HL-60 (cell line): ENCODE data around the gene SMYD1.

ENCODE experiments used
- DNase-seq, 2 experiments: peaks; one replicate each; pipeline ENCODE4 v3.0.0-alpha.2; 2010 to 2020; ENCODE audit warnings: low read depth in 1 of 2, low spot score in 1 of 2
- H3K27ac ChIP-seq: fragments of 250-450 bp; sonication (Bioruptor Pico); replicated peaks from 2 replicates; pipeline ENCODE4 v1.5.1; 2020; ENCODE audit warnings: mild to moderate bottlenecking, moderate library complexity
- H3K27me3 ChIP-seq: fragments of 250-450 bp; sonication (Bioruptor Pico); 2 replicates; pipeline ENCODE4 v1.5.1; 2021; ENCODE audit warnings: mild to moderate bottlenecking, moderate library complexity; ENCODE audit not compliant: insufficient read depth, poor library complexity, severe bottlenecking
- H3K4me3 ChIP-seq: replicated peaks from 2 replicates; pipeline ENCODE4 v1.5.1; 2011; ENCODE audit warnings: mild to moderate bottlenecking, control low read depth, low read length; ENCODE audit not compliant: insufficient read depth
- CTCF ChIP-seq: IDR thresholded peaks from one replicate; pipeline ENCODE4 v1.5.1; 2011; ENCODE audit warnings: low read length, control low read depth, inconsistent platforms; ENCODE audit not compliant: insufficient read depth
- GABPA ChIP-seq: IDR thresholded peaks from 2 replicates; pipeline ENCODE4 v1.6.1; 2012; ENCODE audit warnings: low read depth
- POLR2AphosphoS5 ChIP-seq: IDR thresholded peaks from 2 replicates; pipeline ENCODE4 v1.6.1; 2012; ENCODE audit warnings: low read depth
- REST ChIP-seq: IDR thresholded peaks from 2 replicates; pipeline ENCODE4 v1.6.1; 2012; ENCODE audit warnings: low read depth; ENCODE audit not compliant: insufficient replicate concordance
- SPI1 ChIP-seq: IDR thresholded peaks from 2 replicates; pipeline ENCODE4 v1.6.1; 2012; ENCODE audit warnings: low read depth, mild to moderate bottlenecking, borderline replicate concordance

SMYD1 gene

GRCh38 chr2:88068044-88068443, 419 bp downstream of the SMYD1 start:
- Histone ChIP-seq H3K4me3 (no peak overlapping the region), H3K27me3 (no peaks in the 10 kb centered on the region), H3K27ac (no peak overlapping the region)
- TF ChIP-seq GABPA (no peak), REST (no peak), POLR2AphosphoS5 (no peak), CTCF (no peak), SPI1 (no peak)
- no peak for DNase-seq

GRCh38 chr2:88069117-88069516, 1.5 kb downstream of the SMYD1 start:
- no peak for TF ChIP-seq SPI1
- TF ChIP-seq CTCF: no peak
- DNase-seq: no peak
- H3K27me3 ChIP-seq: no peaks in the 10 kb centered on the region
- no peak overlapping the region for H3K4me3 ChIP-seq
- H3K27ac ChIP-seq: no peak overlapping the region

- no peak for DNase-seq
- TF ChIP-seq GABPA (no peak), POLR2AphosphoS5 (no peak), CTCF (no peak), SPI1 (no peak), REST (no peak)
- Histone ChIP-seq H3K4me3 (no peak overlapping the region), H3K27me3 (no peaks in the 10 kb centered on the region), H3K27ac (no peak overlapping the region)
Observed at GRCh38 chr2:88070055-88070454, 2.4 kb downstream of the SMYD1 start.

- Histone ChIP-seq H3K27ac (no peak overlapping the region), H3K27me3 (no peaks in the 10 kb centered on the region), H3K4me3 (no peak overlapping the region)
- TF ChIP-seq GABPA (no peak), POLR2AphosphoS5 (no peak), CTCF (no peak), SPI1 (no peak), REST (no peak)
- no peak for DNase-seq
Observed at GRCh38 chr2:88071365-88071764, 3.7 kb downstream of the SMYD1 start.
